UCSD-AML1 (cell line): ENCODE data around the gene SLC5A5.
A peak's percentile ranks its signal among the peaks of the same experiment; 100 is the strongest.

Experiments used
- DNase-seq: peaks from one replicate; lab custom pipeline; 2025; ENCODE audit not compliant: unreplicated experiment; lab: John Stamatoyannopoulos, UW

SLC5A5 gene

GRCh38 chr19:17846146-17846545 lies 25.6 kb upstream of the SLC5A5 start:
- no peak for DNase-seq

- peak; percentile 92 for DNase-seq
These were observed 24.0 kb upstream of the SLC5A5 start, which contains the start of gene JAK3 for GRCh38 chr19:17847538-17848366. Gene JAK3, minus strand, starts transcription at chr19:17847982. Its CDS starts 3,565 bp downstream, at chr19:17844417.

- peak; percentile 27 for DNase-seq
These were observed 23.0 kb upstream of the SLC5A5 start for GRCh38 chr19:17848595-17849292.

GRCh38 chr19:17854061-17854460 lies 17.7 kb upstream of the SLC5A5 start:
- no peak for DNase-seq

- peak; percentile 87 for DNase-seq
These were observed 16.2 kb upstream of the SLC5A5 start for GRCh38 chr19:17855280-17856152.

GRCh38 chr19:17859533-17860330 lies 12.0 kb upstream of the SLC5A5 start, which contains the start of gene RPL18A:
Gene RPL18A, plus strand, starts transcription at chr19:17859910. Its CDS starts 47 bp downstream, at chr19:17859957.
- DNase-seq, result peak; percentile 99

- no peak for DNase-seq
These were observed 11.3 kb upstream of the SLC5A5 start for GRCh38 chr19:17860331-17860992.

GRCh38 chr19:17860993-17861360 lies 10.8 kb upstream of the SLC5A5 start:
- DNase-seq, result no peak

GRCh38 chr19:17861542-17862402 lies 10.0 kb upstream of the SLC5A5 start:
- DNase-seq, result no peak

- no peak for DNase-seq
These were observed 8.8 kb upstream of the SLC5A5 start for GRCh38 chr19:17862711-17863519.

GRCh38 chr19:17863520-17864182 lies 8.1 kb upstream of the SLC5A5 start:
- no peak for DNase-seq

GRCh38 chr19:17865364-17866311 lies 6.1 kb upstream of the SLC5A5 start:
- DNase-seq, result no peak

GRCh38 chr19:17866312-17866963 lies 5.3 kb upstream of the SLC5A5 start:
- DNase-seq, result no peak

- no peak for DNase-seq
These were observed 4.7 kb upstream of the SLC5A5 start for GRCh38 chr19:17866964-17867486.

GRCh38 chr19:17868669-17869068 lies 3.1 kb upstream of the SLC5A5 start:
- no peak for DNase-seq
